HG02981 (cell line): ENCODE data around the gene SLC5A10.
"Not testable (repeated sequence)": the region's sequence is repeated elsewhere in the genome, so short reads cannot be mapped to it uniquely, and the experiment has no call there.

Source experiments
- ATAC-seq: cut with Tn5 transposase; IDR thresholded peaks from one replicate; pipeline ENCODE4 v1.9.1; 2021; ENCODE audit warnings: mild to moderate bottlenecking, moderate library complexity; ENCODE audit not compliant: unreplicated experiment

Gene SLC5A10

DNA sequence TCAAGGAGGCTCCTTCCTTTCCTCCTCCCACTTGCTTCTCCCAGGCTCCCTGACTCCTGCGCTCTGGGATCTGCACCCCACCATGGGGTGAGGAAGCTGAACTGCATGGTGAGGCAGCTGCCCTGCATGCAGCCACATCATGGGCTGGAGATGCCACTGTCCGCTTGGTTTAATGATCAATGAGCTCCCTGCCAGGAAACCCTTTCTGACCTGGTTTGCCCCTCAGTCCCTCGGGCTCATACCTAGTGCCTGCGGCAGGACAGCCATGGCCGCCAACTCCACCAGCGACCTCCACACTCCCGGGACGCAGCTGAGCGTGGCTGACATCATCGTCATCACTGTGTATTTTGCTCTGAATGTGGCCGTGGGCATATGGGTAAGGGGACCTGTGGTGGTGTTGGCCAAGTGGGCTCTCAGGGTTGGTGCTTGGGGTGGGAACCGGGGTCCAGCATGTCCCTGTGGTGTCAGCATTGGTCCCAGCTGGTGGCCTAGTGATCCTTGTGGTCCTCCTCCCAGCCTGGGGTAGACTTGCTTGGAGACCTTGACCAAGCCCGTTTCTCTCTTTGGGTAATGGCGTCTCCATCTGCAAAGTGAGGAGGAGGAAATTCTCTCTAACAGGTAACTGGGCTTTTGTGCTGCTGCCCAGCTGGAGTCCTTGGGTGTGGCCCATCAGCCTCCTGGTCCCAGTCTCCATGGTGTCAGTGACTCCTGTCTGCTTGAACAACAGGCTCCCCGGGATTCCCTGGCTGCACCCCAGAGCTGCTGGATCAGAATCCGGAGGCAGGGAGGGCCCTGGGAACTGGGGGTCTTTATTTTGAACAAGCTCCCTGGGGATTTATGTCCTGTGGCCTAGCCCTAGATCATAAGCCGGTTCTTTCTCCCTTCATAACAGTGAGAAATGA, at the start of gene SLC5A10:
TSS of gene SLC5A10 (plus strand) at position 225 of the 902 bp plus-strand sequence. CDS start at position 266, 41 bp downstream.
- ATAC-seq: no peak

DNA sequence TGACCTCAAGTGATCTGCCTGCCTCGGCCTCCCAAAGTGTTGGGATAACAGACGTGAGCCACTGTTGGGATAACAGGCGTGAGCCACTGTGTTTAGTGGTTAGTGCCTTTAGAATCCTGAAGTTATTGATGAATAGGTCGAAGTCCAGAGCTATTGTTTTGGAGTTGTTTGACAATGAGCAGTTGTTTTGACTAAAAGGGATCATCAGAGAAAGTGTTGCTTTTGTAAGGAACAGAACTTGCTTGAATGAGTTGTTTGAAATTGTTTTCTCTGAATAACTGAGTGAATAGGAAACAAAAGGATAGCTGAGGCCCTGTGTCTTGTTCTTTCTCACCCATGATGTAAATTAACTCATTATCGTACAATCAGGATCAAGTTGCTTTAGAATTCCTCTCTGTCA, 47.5 kb upstream of the SLC5A10 start:
- ATAC-seq: no peak

DNA sequence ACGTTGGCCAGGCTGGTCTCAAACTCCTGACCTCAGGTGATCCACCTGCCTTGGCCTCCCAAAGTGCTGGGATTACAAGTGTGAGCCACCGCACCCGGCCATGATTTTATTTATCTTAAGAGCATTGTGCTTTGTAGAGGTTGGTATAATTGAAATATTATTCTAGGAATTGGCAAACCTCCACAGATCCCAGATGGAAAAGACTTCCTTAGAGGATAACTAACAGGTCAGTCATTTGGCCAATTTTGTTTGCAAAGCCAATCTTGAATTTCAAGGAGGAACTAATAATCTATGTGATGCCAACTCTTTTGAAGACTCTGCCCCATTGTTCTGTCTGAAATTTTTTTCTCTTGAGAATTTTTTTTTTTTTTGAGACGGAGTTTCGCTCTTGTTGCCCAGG, 46.7 kb upstream of the SLC5A10 start:
- ATAC-seq: no peak

GRCh38 chr17:18910326-18910725, 41.6 kb upstream of the SLC5A10 start:
- ATAC-seq: no peak

DNA sequence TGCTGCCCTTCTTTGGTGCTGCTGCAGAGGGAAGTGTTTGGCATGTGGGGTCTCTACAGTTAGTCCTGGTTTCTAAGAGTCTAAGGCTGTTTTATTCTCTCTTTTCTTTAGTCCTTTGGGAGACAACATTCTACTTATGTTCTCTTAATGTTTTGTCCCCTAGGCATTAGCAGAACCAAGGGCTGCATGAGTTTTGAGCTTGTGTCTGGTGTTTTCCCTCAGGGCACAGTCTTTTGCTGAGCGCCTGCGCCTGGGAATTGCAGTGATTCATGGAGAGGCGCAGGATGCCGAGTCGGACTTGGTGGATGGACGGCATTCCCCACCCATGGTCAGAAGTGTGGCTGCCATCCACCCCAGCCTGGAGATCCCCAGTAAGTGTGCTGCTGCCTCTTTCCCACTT, 41.1 kb upstream of the SLC5A10 start:
- no peak for ATAC-seq

DNA sequence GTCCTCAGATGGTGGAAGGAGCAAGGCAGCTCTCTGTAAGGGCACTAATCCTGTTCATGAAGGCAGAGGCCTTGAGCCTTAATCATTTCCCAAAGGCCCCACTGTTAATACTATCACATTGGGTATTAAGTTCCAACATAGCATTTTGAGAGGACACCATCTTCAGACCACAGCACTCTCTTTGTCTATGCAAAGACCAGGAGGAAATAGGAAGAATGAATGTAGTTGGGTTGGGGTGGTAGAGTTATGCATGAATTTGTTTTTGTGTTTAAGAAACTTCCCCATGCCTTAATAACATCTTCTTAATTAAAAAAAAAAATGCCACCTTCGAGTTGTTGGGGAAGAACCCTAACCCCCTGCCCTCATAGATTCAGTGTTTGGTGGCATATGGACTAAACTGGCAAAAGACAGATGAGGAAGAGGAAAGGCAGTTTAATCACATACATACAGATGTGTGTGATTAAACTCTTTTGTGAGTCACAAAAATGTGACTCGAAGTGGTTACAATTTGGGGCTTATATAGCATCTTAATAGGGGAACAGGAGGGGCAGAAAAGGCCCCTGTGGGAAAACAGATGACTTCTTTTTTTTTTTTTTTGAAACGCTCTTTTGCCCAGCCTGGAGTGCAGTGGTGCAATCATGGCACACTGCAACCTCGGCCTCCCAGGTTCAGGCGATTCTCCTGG, 35.0 kb upstream of the SLC5A10 start:
- no peak for ATAC-seq

DNA sequence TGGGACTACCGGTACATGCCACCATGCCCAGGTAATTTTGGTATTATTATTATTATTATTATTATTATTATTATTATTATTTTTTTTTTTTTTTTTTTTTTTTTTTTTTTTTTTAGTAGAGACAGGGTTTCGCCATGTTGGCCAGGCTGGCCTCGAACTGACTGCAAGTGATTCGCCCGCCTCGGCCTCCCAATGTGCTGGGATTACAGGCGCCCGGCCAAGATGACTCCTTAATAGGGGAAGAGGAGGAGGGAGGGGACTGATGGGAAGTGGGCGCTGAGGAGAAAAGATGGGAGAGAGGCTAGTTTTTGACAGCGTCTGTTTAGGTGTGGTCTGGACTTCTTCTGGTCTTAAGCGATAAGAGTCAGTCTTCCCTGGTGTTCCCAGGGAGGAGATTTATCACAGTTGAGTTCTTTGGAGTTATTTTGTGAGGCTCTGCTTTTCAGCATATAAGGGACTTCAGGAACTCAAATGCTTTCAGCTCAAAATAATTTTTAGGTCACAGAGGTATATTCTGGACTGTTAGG, 34.4 kb upstream of the SLC5A10 start:
- no peak for ATAC-seq

GRCh38 chr17:18919963-18920362, 32.0 kb upstream of the SLC5A10 start:
- ATAC-seq: no peak

DNA sequence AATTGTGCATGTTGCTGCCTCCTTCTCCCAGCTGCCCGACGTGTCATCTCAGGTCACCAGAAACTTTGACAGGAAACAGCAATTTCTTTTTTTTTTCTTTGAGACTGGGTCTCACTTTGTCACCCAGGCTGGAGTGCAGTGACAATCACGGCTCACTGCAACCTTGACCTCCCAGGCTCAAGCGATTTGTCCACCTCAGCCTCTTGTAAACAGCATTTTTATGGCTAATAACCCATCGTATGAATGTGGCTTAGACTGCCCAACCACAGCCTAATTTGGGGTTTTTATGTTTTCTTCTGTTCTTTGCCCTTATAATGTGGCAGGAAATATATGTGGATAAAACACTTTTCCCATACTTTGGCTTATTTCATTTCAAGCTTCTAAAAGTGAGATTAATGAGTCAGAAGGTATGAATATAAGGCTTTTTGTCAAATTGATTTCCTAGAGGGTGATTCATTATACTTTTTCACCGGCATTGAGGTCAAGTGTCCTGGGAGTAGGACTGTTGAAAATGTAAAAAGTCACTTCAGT, 31.0 kb upstream of the SLC5A10 start:
- ATAC-seq: no peak

- peak; percentile 6 for ATAC-seq
Observed at GRCh38 chr17:18921485-18921884, 30.5 kb upstream of the SLC5A10 start.

- ATAC-seq: peak; percentile 71
Observed at GRCh38 chr17:18921912-18922451, 30.0 kb upstream of the SLC5A10 start.

DNA sequence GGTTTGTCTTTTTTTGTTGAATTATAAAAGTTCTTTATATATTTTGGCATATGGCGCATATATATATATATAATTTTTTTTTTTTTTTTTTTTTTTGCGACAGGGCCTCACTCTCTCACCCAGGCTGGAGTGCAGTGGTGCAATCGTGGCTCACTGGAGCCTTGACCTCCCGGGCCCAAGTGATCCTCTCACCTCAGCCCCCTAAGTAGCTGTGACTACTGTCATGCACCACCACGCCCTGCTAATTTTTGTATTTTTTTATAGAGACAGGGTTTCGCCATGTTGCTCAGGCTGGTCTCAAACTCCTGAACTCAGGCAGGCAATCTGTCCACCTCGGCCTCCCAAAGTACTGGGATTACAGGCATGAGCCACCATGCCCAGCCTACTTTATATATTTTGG, 29.4 kb upstream of the SLC5A10 start:
- ATAC-seq: not testable (repeated sequence)

GRCh38 chr17:18925187-18925586, 26.8 kb upstream of the SLC5A10 start:
- no peak for ATAC-seq

DNA sequence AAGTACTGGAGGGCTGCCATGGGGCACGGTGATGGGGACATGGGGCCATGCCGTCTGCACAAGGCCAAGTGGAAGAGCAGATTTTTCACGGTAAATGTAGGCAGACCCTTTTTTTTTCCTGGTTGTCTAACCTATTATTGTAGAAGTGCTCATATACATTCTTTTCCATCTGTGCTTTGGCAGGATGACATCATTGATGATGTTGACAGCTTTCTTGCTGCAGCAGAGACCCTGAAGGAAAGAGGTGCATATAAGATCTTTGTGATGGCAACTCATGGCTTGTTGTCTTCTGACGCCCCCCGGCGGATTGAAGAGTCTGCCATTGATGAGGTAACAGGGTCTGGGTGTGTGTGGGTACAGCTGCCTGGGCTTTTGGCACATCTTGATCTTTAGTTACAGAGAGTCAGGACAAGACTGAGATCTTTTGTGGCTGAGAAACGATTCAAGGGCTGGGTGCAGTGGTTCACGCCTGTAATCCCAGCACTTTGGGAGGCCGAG, 23.3 kb upstream of the SLC5A10 start:
- no peak for ATAC-seq

GRCh38 chr17:18932360-18933055, 19.5 kb upstream of the SLC5A10 start:
- no peak for ATAC-seq

GRCh38 chr17:18933102-18934058, 18.6 kb upstream of the SLC5A10 start:
- ATAC-seq: no peak

DNA sequence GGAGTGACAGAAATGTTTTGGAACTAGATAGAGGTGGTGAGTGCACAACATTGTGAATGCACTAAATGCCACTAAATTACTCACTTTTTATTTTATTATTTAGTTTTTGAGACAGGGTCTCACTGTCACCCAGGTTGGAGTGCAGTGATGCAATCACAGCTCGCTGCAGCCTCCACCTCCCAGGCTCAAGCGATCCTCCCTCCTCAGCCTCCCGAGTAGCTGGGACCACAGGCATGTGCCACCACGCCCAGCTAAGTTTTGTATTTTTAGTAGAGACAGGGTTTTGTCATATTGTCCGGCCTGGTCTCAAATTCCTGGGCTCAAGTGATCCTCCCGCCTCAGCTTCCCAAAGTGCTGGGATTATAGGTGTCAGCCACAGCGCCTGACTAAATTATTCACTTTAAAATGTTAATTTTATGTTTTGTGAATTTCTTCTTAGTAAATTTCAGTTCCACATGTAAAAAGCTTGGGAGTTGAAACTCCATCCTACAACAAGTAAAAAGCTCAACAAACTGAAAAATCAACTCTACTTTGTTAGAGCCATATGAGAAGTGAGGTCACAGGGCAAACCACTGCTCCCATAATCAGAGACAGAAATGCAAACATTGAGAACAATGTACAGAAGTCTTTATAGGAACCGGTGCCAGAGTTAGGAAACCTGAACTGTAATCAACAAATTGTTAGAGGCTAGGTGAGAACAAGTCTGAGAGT, 13.8 kb upstream of the SLC5A10 start:
- ATAC-seq: no peak

DNA sequence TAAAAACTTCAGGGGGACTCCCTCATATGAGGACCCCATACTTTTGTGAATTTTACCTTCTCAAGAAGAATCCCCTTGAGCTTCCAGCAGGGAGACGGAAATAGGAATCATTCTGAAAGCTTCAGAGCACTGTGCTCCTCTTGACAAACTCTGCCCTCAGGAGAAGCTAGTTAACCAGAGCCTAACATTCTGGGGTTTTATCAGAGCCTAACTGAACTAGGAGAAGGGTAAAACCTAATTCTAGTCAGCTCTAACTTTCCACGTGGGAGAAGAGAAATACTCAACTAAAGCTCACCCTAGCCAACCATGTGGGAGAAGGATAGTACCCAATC, 13.3 kb upstream of the SLC5A10 start:
- ATAC-seq: no peak

DNA sequence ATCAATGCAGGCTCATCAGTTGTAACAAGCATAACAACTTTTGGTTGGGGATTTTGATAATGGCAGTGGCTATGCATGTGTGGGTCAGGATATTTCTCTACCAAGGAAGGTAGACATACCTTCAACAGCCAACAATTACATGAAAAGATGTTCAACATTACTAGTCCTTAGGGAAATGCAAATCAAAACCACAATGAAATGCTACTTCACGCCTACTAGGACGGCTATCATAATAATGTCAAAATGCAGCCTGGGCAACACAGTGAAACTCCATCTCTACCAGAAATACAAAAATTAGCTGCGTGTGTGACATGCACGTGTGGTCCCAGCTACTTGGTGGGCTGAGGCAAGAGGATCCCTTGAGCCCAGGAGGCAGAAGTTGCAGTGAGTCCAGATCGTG, 7.3 kb upstream of the SLC5A10 start:
- ATAC-seq: no peak
